HEK293 (cell line): ENCODE measurements around the gene CBY2.

Source experiments
- CTCF ChIA-PET: fragments of 350-600 bp; formaldehyde crosslinking; extraction: SDS; loops from one replicate; lab custom pipeline; 2021; ENCODE audit warnings: antibody characterized with exemption; lab: Yijun Ruan, JAX
- POLR2A ChIA-PET: fragments of 300-600 bp; formaldehyde crosslinking; extraction: SDS; loops from one replicate; lab custom pipeline; 2020; ENCODE audit warnings: antibody characterized with exemption, inconsistent platforms; lab: Yijun Ruan, JAX
- H3K27ac ChIP-seq: fragments of 200-500 bp; sonication (Bioruptor generic); 2 replicates; pipeline ENCODE4 v1.5.1; 2014; ENCODE audit warnings: low read depth, low read length, control low read depth, inconsistent platforms; ENCODE audit errors: extremely low read depth
- H3K36me3 ChIP-seq, 2 experiments: fragments of 200-500 bp in 1 of 2; sonication (Bioruptor generic) in 1 of 2; 1 replicate in 1 of 2; 2 replicates in 1 of 2; pipeline ENCODE4 v1.5.1; 2014 to 2017; ENCODE audit warnings: inconsistent platforms in 2 of 2, low read length in 2 of 2; ENCODE audit not compliant: control insufficient read depth in 2 of 2, insufficient read depth in 1 of 2
- H3K4me1 ChIP-seq: fragments of 200-500 bp; sonication (Bioruptor generic); 2 replicates; pipeline ENCODE4 v1.5.1; 2014; ENCODE audit warnings: mild to moderate bottlenecking, low read length, inconsistent platforms; ENCODE audit not compliant: control insufficient read depth, insufficient read depth
- H3K4me3 ChIP-seq: 2 replicates; pipeline ENCODE4 v1.5.1; 2011; ENCODE audit warnings: low read depth, mild to moderate bottlenecking, control low read depth, low read length, moderate library complexity
- H3K9me3 ChIP-seq: fragments of 200-500 bp; sonication (Bioruptor generic); 2 replicates; pipeline ENCODE4 v1.5.1; 2014; ENCODE audit warnings: low read depth, low read length, inconsistent platforms; ENCODE audit not compliant: control insufficient read depth, insufficient read depth
- BCL11A ChIP-seq: fragments of 450-650 bp; formaldehyde crosslinking; IDR thresholded peaks from 2 replicates; pipeline ENCODE4 v1.5.1; 2016; ENCODE audit warnings: low read depth, missing biosample characterization, missing genetic modification characterization
- BCL11B ChIP-seq: fragments of 450-650 bp; formaldehyde crosslinking; IDR thresholded peaks from 2 replicates; pipeline ENCODE4 v1.5.1; 2016; ENCODE audit warnings: low read depth, missing biosample characterization, missing genetic modification characterization
- HOXC10 ChIP-seq: sonication (generic); formaldehyde crosslinking; IDR thresholded peaks from 2 replicates; pipeline ENCODE4 v1.8.1; 2023; ENCODE audit warnings: mild to moderate bottlenecking, missing genetic modification reagents
- MEIS1 ChIP-seq: sonication (generic); formaldehyde crosslinking; IDR thresholded peaks from 2 replicates; pipeline ENCODE4 v1.8.1; 2022; ENCODE audit warnings: missing genetic modification reagents, mild to moderate bottlenecking, borderline replicate concordance
- OSR2 ChIP-seq: fragments of 450-650 bp; formaldehyde crosslinking; IDR thresholded peaks from 2 replicates; pipeline ENCODE4 v1.5.1; 2016; ENCODE audit warnings: missing biosample characterization, missing genetic modification characterization
- RBAK ChIP-seq: fragments of 450-650 bp; formaldehyde crosslinking; IDR thresholded peaks from 2 replicates; pipeline ENCODE4 v1.5.1; 2016; ENCODE audit warnings: missing biosample characterization, missing genetic modification characterization
- SP3 ChIP-seq: fragments of 450-650 bp; formaldehyde crosslinking; IDR thresholded peaks from 2 replicates; pipeline ENCODE4 v1.5.1; 2016; ENCODE audit warnings: missing biosample characterization, missing genetic modification characterization
- TCF7L2 ChIP-seq: IDR thresholded peaks from 2 replicates; pipeline ENCODE4 v1.6.1; 2011; ENCODE audit warnings: low read depth, mild to moderate bottlenecking, inconsistent platforms, low read length, moderate library complexity, borderline replicate concordance
- ZIC2 ChIP-seq: fragments of 450-650 bp; formaldehyde crosslinking; IDR thresholded peaks from 2 replicates; pipeline ENCODE4 v1.5.1; 2016; ENCODE audit warnings: missing biosample characterization, missing genetic modification characterization
- ZNF10 ChIP-seq: fragments of 450-650 bp; formaldehyde crosslinking; IDR thresholded peaks from 2 replicates; pipeline ENCODE4 v1.5.1; 2017; ENCODE audit warnings: missing biosample characterization, missing genetic modification characterization
- ZNF2 ChIP-seq: fragments of 450-650 bp; formaldehyde crosslinking; IDR thresholded peaks from 2 replicates; pipeline ENCODE4 v1.5.1; 2016; ENCODE audit warnings: missing biosample characterization, missing genetic modification characterization
- ZNF266 ChIP-seq: fragments of 450-650 bp; formaldehyde crosslinking; IDR thresholded peaks from 2 replicates; pipeline ENCODE4 v1.5.1; 2016; ENCODE audit warnings: missing biosample characterization, missing genetic modification characterization, low read depth
- ZNF311 ChIP-seq: fragments of 450-650 bp; formaldehyde crosslinking; IDR thresholded peaks from 2 replicates; pipeline ENCODE4 v1.5.1; 2017; ENCODE audit warnings: missing biosample characterization, missing genetic modification characterization, borderline replicate concordance
- ZNF37A ChIP-seq: fragments of 450-650 bp; IDR thresholded peaks from 2 replicates; pipeline ENCODE4 v1.5.1; 2018; ENCODE audit warnings: missing biosample characterization, missing genetic modification characterization
- ZNF394 ChIP-seq: fragments of 450-650 bp; formaldehyde crosslinking; IDR thresholded peaks from 2 replicates; pipeline ENCODE4 v1.5.1; 2016; ENCODE audit warnings: missing biosample characterization, missing genetic modification characterization, mild to moderate bottlenecking, moderate library complexity, borderline replicate concordance
- ZNF426 ChIP-seq: fragments of 450-650 bp; formaldehyde crosslinking; IDR thresholded peaks from 2 replicates; pipeline ENCODE4 v1.5.1; 2017; ENCODE audit warnings: missing biosample characterization, missing genetic modification characterization, mild to moderate bottlenecking, inconsistent platforms, moderate library complexity
- ZNF501 ChIP-seq: fragments of 450-650 bp; formaldehyde crosslinking; IDR thresholded peaks from 2 replicates; pipeline ENCODE4 v1.5.1; 2016; ENCODE audit warnings: missing biosample characterization, missing genetic modification characterization
- ZNF623 ChIP-seq: fragments of 450-650 bp; formaldehyde crosslinking; IDR thresholded peaks from 2 replicates; pipeline ENCODE4 v1.5.1; 2016; ENCODE audit warnings: missing biosample characterization, missing genetic modification characterization
- ZNF626 ChIP-seq: fragments of 450-650 bp; sonication (Bioruptor Pico); formaldehyde crosslinking; IDR thresholded peaks from 2 replicates; pipeline ENCODE4 v1.5.1; 2018; ENCODE audit warnings: missing biosample characterization, missing genetic modification characterization, inconsistent platforms
- ZNF76 ChIP-seq: fragments of 450-650 bp; formaldehyde crosslinking; IDR thresholded peaks from 2 replicates; pipeline ENCODE4; 2016; ENCODE audit warnings: low read depth, missing biosample characterization, missing genetic modification characterization, borderline replicate concordance
- ZNF777 ChIP-seq: fragments of 450-650 bp; formaldehyde crosslinking; IDR thresholded peaks from 2 replicates; pipeline ENCODE4 v1.5.1; 2017; ENCODE audit warnings: missing biosample characterization, missing genetic modification characterization, borderline replicate concordance
- ZNF785 ChIP-seq: fragments of 450-650 bp; formaldehyde crosslinking; IDR thresholded peaks from 2 replicates; pipeline ENCODE4 v1.5.1; 2016; ENCODE audit warnings: missing biosample characterization, missing genetic modification characterization
- ZNF837 ChIP-seq: fragments of 450-650 bp; formaldehyde crosslinking; IDR thresholded peaks from 2 replicates; pipeline ENCODE4 v1.5.1; 2016; ENCODE audit warnings: missing biosample characterization, missing genetic modification characterization
- TF ChIP-seq, protein P1 (sequence below): fragments of 450-650 bp; formaldehyde crosslinking; IDR thresholded peaks from 2 replicates; pipeline ENCODE4 v1.5.1; 2016; ENCODE audit warnings: missing biosample characterization, missing genetic modification characterization
- TF ChIP-seq, protein P2 (sequence below): sonication (generic); formaldehyde crosslinking; IDR thresholded peaks from 2 replicates; pipeline ENCODE4 v1.8.1; 2022; ENCODE audit warnings: mild to moderate bottlenecking, moderate library complexity, missing genetic modification reagents
- TF ChIP-seq, protein P3 (sequence below): fragments of 450-650 bp; formaldehyde crosslinking; IDR thresholded peaks from 2 replicates; pipeline ENCODE4 v1.5.1; 2016; ENCODE audit warnings: missing biosample characterization, missing genetic modification characterization
- TF ChIP-seq, protein P4 (sequence below): fragments of 450-650 bp; formaldehyde crosslinking; IDR thresholded peaks from 2 replicates; pipeline ENCODE4 v1.5.1; 2016; ENCODE audit warnings: missing biosample characterization, missing genetic modification characterization

CBY2 gene

DNA sequence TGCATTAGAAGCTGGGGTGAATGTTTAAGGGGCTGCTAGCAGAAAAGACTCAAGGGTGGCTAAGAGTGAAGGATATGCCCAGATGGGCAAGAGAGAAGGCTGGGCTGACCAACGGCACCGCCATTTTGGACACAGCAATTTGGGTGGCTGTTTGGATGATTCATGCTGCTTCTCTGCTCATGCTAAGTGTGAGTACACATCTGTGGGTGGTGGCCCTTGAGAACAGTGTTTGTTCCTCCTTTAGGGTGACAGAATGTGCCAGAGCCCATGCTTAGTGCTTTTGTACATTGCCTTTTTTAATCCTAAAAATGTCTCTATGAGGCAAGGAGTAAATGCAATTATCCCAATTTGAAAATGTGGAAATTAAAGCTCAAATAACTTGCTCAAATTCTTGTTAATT, 9.8 kb downstream of the CBY2 start (continued):
- TF ChIP-seq, protein P1, sequence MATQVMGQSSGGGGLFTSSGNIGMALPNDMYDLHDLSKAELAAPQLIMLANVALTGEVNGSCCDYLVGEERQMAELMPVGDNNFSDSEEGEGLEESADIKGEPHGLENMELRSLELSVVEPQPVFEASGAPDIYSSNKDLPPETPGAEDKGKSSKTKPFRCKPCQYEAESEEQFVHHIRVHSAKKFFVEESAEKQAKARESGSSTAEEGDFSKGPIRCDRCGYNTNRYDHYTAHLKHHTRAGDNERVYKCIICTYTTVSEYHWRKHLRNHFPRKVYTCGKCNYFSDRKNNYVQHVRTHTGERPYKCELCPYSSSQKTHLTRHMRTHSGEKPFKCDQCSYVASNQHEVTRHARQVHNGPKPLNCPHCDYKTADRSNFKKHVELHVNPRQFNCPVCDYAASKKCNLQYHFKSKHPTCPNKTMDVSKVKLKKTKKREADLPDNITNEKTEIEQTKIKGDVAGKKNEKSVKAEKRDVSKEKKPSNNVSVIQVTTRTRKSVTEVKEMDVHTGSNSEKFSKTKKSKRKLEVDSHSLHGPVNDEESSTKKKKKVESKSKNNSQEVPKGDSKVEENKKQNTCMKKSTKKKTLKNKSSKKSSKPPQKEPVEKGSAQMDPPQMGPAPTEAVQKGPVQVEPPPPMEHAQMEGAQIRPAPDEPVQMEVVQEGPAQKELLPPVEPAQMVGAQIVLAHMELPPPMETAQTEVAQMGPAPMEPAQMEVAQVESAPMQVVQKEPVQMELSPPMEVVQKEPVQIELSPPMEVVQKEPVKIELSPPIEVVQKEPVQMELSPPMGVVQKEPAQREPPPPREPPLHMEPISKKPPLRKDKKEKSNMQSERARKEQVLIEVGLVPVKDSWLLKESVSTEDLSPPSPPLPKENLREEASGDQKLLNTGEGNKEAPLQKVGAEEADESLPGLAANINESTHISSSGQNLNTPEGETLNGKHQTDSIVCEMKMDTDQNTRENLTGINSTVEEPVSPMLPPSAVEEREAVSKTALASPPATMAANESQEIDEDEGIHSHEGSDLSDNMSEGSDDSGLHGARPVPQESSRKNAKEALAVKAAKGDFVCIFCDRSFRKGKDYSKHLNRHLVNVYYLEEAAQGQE: no peak
- TF ChIP-seq ZNF626: no peak
- TF ChIP-seq BCL11B (tag by site-specific recombination): no peak
- no peak for TF ChIP-seq OSR2 (tag by site-specific recombination)
- no peak for TF ChIP-seq SP3 (tag by site-specific recombination)
- TF ChIP-seq ZNF785 (tag by site-specific recombination): no peak
- TF ChIP-seq ZNF2 (tag by site-specific recombination): no peak
- no peak for TF ChIP-seq ZNF837 (tag by site-specific recombination)
- TF ChIP-seq ZNF10 (tag by site-specific recombination): no peak

DNA sequence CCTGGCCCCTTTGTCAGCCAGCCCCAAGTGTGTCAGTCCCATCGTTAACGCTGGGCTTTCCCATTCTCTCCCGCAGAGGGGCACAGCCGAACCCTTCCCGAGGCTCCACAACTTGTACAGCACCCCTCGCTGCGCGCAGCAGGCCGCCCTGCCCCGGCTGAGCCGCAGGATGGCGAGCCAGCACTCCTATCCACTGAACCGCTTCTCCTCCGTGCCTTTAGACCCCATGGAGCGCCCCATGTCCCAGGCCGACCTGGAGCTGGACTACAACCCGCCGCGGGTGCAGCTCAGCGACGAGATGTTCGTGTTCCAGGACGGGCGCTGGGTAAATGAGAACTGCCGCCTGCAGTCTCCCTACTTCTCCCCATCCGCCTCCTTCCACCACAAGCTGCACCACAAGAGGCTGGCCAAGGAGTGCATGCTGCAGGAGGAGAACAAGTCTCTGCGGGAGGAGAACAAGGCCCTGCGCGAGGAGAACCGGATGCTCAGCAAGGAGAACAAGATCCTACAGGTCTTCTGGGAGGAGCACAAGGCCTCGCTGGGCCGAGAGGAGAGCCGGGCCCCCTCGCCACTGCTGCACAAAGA, 11.1 kb downstream of the CBY2 start:
- Histone ChIP-seq H3K4me1 (no peaks in the 10 kb centered on the region), H3K4me3 (no peak overlapping the region), H3K27ac (no peak overlapping the region), H3K9me3 (no peaks in the 10 kb centered on the region), H3K36me3 (no peaks in the 10 kb centered on the region)
- ChIA-PET CTCF (no interaction called here), POLR2A (no interaction called here)
- TF ChIP-seq ZNF76 (tag by site-specific recombination) (no peak), BCL11B (tag by site-specific recombination) (no peak), HOXC10 (CRISPR knock-in tag) (no peak), ZIC2 (no peak), ZNF777 (tag by site-specific recombination) (no peak), BCL11A (tag by site-specific recombination) (no peak)
- TF ChIP-seq, protein P2, sequence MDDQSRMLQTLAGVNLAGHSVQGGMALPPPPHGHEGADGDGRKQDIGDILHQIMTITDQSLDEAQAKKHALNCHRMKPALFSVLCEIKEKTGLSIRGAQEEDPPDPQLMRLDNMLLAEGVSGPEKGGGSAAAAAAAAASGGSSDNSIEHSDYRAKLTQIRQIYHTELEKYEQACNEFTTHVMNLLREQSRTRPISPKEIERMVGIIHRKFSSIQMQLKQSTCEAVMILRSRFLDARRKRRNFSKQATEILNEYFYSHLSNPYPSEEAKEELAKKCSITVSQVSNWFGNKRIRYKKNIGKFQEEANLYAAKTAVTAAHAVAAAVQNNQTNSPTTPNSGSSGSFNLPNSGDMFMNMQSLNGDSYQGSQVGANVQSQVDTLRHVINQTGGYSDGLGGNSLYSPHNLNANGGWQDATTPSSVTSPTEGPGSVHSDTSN (CRISPR knock-in tag): no peak

DNA sequence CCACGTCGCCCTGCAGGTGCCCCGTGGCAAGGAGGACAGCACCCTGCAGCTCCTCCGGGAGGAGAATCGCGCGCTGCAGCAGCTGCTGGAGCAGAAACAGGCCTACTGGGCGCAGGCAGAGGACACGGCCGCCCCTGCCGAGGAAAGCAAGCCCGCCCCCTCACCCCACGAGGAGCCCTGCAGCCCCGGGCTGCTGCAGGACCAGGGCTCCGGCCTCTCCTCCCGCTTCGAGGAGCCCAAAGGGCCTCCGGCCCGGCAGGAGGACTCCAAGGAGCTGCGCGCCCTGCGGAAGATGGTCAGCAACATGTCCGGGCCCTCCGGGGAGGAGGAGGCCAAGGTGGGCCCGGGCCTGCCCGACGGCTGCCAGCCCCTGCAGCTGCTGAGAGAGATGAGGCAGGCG, 11.6 kb downstream of the CBY2 start:
- no peak overlapping the region for H3K4me3 ChIP-seq
- ChIA-PET CTCF (interaction anchor here (0.6 kb wide), 2 partner anchors 80 to 217 kb away, joined by 3 to 4 read pairs; no protein-coding TSS in a partner anchor), POLR2A (no interaction called here)
- no peaks in the 10 kb centered on the region for H3K9me3 ChIP-seq
- no peaks in the 10 kb centered on the region for H3K4me1 ChIP-seq
- H3K27ac ChIP-seq: no peak overlapping the region
- no peaks in the 10 kb centered on the region for H3K36me3 ChIP-seq
- TF ChIP-seq TCF7L2 (no peak), ZNF394 (tag by site-specific recombination) (no peak), ZNF501 (no peak), ZNF266 (tag by site-specific recombination) (no peak), ZNF37A (tag by site-specific recombination) (no peak), ZNF426 (tag by site-specific recombination) (no peak), ZNF623 (tag by site-specific recombination) (no peak), MEIS1 (CRISPR knock-in tag) (no peak), RBAK (tag by site-specific recombination) (no peak), ZNF311 (tag by site-specific recombination) (no peak)
- TF ChIP-seq, protein P3, sequence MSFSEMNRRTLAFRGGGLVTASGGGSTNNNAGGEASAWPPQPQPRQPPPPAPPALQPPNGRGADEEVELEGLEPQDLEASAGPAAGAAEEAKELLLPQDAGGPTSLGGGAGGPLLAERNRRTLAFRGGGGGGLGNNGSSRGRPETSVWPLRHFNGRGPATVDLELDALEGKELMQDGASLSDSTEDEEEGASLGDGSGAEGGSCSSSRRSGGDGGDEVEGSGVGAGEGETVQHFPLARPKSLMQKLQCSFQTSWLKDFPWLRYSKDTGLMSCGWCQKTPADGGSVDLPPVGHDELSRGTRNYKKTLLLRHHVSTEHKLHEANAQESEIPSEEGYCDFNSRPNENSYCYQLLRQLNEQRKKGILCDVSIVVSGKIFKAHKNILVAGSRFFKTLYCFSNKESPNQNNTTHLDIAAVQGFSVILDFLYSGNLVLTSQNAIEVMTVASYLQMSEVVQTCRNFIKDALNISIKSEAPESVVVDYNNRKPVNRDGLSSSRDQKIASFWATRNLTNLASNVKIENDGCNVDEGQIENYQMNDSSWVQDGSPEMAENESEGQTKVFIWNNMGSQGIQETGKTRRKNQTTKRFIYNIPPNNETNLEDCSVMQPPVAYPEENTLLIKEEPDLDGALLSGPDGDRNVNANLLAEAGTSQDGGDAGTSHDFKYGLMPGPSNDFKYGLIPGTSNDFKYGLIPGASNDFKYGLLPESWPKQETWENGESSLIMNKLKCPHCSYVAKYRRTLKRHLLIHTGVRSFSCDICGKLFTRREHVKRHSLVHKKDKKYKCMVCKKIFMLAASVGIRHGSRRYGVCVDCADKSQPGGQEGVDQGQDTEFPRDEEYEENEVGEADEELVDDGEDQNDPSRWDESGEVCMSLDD (tag by site-specific recombination): no peak
- TF ChIP-seq, protein P4, sequence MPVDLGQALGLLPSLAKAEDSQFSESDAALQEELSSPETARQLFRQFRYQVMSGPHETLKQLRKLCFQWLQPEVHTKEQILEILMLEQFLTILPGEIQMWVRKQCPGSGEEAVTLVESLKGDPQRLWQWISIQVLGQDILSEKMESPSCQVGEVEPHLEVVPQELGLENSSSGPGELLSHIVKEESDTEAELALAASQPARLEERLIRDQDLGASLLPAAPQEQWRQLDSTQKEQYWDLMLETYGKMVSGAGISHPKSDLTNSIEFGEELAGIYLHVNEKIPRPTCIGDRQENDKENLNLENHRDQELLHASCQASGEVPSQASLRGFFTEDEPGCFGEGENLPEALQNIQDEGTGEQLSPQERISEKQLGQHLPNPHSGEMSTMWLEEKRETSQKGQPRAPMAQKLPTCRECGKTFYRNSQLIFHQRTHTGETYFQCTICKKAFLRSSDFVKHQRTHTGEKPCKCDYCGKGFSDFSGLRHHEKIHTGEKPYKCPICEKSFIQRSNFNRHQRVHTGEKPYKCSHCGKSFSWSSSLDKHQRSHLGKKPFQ: no peak
